ENCODE measurements around the gene KLK12.

- TF ChIP-seq CTCF (IDR thresholded peaks at IDR 0.05) (no peak), POLR2A (IDR thresholded peaks at IDR 0.05) (no peak), POLR2AphosphoS5 (IDR thresholded peaks at IDR 0.05) (no peak)
Observed at GRCh38 chr19:51031880-51032225, 2.9 kb downstream of the KLK12 start.
